Vagina (tissue), 2 donors: Measurements from ENCODE around the gene LLGL1. TPM values are rescaled to one million over a fixed set of nuclear protein-coding genes. Genes with fewer than 3 reads are reported as not detected.

Experiments
- DNase-seq, 2 donors: peaks; one replicate each; pipeline ENCODE4 v3.0.0-alpha.2; 2017; ENCODE audit errors: extremely low spot score in 2 of 2
- H3K27ac ChIP-seq: fragments of 200-600 bp; sonication (generic); one replicate; pipeline ENCODE4 v1.5.1; 2019
- H3K27me3 ChIP-seq: fragments of 200-600 bp; sonication (generic); one replicate; pipeline ENCODE4 v1.5.1; 2019
- H3K36me3 ChIP-seq, 2 donors: fragments of 200-600 bp; sonication (generic); one replicate each; pipeline ENCODE4 v1.5.1; 2017 to 2019
- H3K4me1 ChIP-seq: fragments of 200-600 bp; sonication (generic); one replicate; pipeline ENCODE4 v1.5.1; 2019
- H3K4me3 ChIP-seq, 2 donors: fragments of 200-600 bp; sonication (generic); 1 replicate in 1 of 2; 2 replicates in 1 of 2; pipeline ENCODE4 v1.5.1; 2016 to 2019
- H3K9me3 ChIP-seq: fragments of 200-600 bp; sonication (generic); one replicate; pipeline ENCODE4 v1.5.1; 2019
- CTCF ChIP-seq, 3 experiments: fragments of 450-650 bp in 2 of 3; fragments of 200-600 bp in 1 of 3; sonication (generic) in 1 of 3; IDR thresholded peaks; one replicate each; pipeline ENCODE4 v1.5.1; 2017 to 2019; ENCODE audit warnings: antibody characterized with exemption in 3 of 3, mild to moderate bottlenecking in 2 of 3, moderate library complexity in 2 of 3
- POLR2A ChIP-seq, 2 donors: fragments of 450-650 bp; IDR thresholded peaks; one replicate each; pipeline ENCODE4 v1.6.1; 2017; ENCODE audit warnings: antibody characterized with exemption in 2 of 2, mild to moderate bottlenecking in 2 of 2, moderate library complexity in 2 of 2
- POLR2AphosphoS5 ChIP-seq, 2 donors: sonication (generic); formaldehyde crosslinking; IDR thresholded peaks; one replicate each; pipeline ENCODE4 v1.9.0; 2017; ENCODE audit warnings: antibody characterized with exemption in 2 of 2, mild to moderate bottlenecking in 2 of 2, low read depth in 1 of 2; ENCODE audit not compliant: insufficient read depth in 1 of 2
- intact Hi-C: fragments of 100-400 bp; cut with DNase I; formaldehyde crosslinking; loops from one replicate; pipeline ENCODE4 v1.15.1; 2023
- total RNA-seq: library from RNA; depleted of rRNA; stranded (reverse); fragments of >200 nt; gene quantifications from one replicate; pipeline ENCODE4 v1.2.3, GENCODE V29; 2016

LLGL1 gene
- total RNA-seq, 1 donor from 2014 or later = 27.7 TPM

DNA sequence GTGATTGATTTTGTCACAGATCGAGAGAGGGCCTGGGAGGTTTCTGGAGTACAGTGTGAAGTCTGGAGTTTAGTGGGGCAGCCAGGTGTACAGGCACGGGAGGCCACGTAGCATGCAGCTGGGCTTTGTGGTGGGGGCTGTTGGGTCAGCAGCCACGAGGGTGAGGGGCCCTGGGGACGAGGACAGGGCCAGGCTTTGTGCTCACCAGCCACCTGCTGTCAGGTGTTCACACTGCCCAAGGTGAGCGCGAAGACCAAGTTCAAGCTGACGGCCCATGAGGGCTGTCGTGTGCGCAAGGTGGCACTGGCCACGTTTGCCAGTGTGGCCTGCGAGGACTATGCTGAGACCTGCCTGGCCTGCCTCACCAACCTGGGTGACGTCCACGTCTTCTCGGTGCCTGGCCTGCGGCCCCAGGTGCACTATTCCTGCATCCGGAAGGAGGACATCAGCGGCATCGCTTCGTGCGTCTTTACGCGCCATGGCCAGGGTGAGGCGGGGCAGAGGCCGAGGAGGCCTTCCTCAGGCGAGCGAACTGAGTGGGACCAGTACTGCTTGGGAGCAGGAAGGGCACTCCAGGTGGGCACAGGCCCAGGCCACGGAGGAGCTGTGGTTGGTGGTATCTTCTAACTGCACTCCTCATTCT is 15.9 kb downstream of the LLGL1 start:
- intact Hi-C loops = no loop called here
- peaks cover 0 to 47% of the 10 kb centered on the region in 2 donors for H3K36me3 ChIP-seq
- H3K4me1 ChIP-seq = peaks cover 1% of the 10 kb centered on the region
- no peaks in the 10 kb centered on the region for H3K9me3 ChIP-seq
- H3K27me3 ChIP-seq = no peaks in the 10 kb centered on the region
- H3K4me3 ChIP-seq = no peak overlapping the region
- DNase-seq = no peak
- H3K27ac ChIP-seq = no peak overlapping the region
- no peak for TF ChIP-seq CTCF (IDR thresholded peaks at IDR 0.05)
- TF ChIP-seq POLR2A (IDR thresholded peaks at IDR 0.05) = no peak
- no peak for TF ChIP-seq POLR2AphosphoS5 (IDR thresholded peaks at IDR 0.05; ENCODE audit: insufficient read depth in 1 of 2, low read depth in 1 of 2)

DNA sequence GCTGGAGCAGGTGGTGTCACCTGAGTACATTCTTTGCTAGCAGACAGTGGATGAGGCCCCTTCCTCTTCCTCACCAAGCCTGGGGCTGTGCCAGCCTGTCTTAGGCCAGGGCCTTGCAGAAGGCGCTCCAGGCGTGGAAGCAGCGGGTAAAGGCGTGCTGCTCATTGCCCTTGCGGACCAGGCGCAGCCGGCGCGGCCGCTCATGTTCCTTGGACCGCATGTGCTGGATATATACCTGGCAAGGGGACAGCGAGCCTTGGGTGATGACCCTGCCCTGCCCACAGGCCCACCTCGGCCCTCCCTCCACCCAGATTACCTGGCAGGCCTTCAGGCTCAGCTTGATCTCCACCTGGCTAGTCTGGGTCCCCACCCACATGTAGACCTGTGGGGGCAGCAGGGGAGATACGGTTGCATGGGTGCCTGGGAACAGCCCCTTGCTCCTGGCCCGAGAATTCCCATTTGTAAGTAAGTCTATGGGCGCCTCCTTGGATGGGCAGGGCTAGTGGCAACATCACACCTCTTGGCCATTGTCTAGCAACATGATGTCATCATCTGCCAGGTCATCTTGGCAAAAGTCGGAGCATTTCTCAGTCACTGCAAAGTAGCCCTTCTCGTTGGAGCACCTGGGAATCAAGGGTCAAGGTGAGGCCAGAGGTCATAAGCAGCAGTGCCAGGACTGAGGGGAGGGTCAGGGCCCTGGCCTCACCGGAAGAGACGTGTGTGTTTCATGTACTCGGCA is 19.8 kb downstream of the LLGL1 start:
- no peaks in the 10 kb centered on the region for H3K27me3 ChIP-seq
- peaks cover 0 to 57% of the 10 kb centered on the region in 2 donors for H3K36me3 ChIP-seq
- H3K4me3 ChIP-seq = no peak overlapping the region
- H3K9me3 ChIP-seq = no peaks in the 10 kb centered on the region
- no peak for TF ChIP-seq POLR2AphosphoS5 (IDR thresholded peaks at IDR 0.05; ENCODE audit: insufficient read depth in 1 of 2, low read depth in 1 of 2)
- no peak for TF ChIP-seq POLR2A (IDR thresholded peaks at IDR 0.05)
- no peak for TF ChIP-seq CTCF (IDR thresholded peaks at IDR 0.05)
- no peak for DNase-seq
- H3K4me1 ChIP-seq = peaks cover 29% of the 10 kb centered on the region
- intact Hi-C loops = no loop called here
- no peak overlapping the region for H3K27ac ChIP-seq

GRCh38 chr17:18246109-18246725 is 20.8 kb downstream of the LLGL1 start:
- intact Hi-C loops = no loop called here
- no peak overlapping the region for H3K27ac ChIP-seq
- no peak for TF ChIP-seq CTCF (IDR thresholded peaks at IDR 0.05)
- no peak for TF ChIP-seq POLR2A (IDR thresholded peaks at IDR 0.05)
- no peak for TF ChIP-seq POLR2AphosphoS5 (IDR thresholded peaks at IDR 0.05; ENCODE audit: insufficient read depth in 1 of 2, low read depth in 1 of 2)
- H3K36me3 ChIP-seq = peaks cover 0 to 63% of the 10 kb centered on the region in 2 donors
- peaks cover 29% of the 10 kb centered on the region for H3K4me1 ChIP-seq
- no peaks in the 10 kb centered on the region for H3K9me3 ChIP-seq
- no peak overlapping the region for H3K4me3 ChIP-seq
- no peaks in the 10 kb centered on the region for H3K27me3 ChIP-seq
- DNase-seq = no peak

- Histone ChIP-seq H3K27me3 (no peaks in the 10 kb centered on the region), H3K4me3 (no peak overlapping the region), H3K4me1 (peaks cover 29% of the 10 kb centered on the region), H3K9me3 (no peaks in the 10 kb centered on the region), H3K36me3 (peaks cover 0 to 65% of the 10 kb centered on the region in 2 donors), H3K27ac (no peak overlapping the region)
- TF ChIP-seq POLR2A (IDR thresholded peaks at IDR 0.05) (no peak), CTCF (IDR thresholded peaks at IDR 0.05) (no peak), POLR2AphosphoS5 (IDR thresholded peaks at IDR 0.05; ENCODE audit: insufficient read depth in 1 of 2, low read depth in 1 of 2) (peak in 1 of 2 donors; percentile 24)
- no peak for DNase-seq
- intact Hi-C loops = no loop called here
These were observed 21.6 kb downstream of the LLGL1 start for GRCh38 chr17:18246880-18247612.
